Measurements from ENCODE around the gene CHI3L2. TPM values are rescaled to one million over a fixed set of nuclear protein-coding genes. Genes with fewer than 3 reads are reported as not detected.

CHI3L2 gene
- total and polyA plus RNA-seq, 9 of the 15 experiments (the other 6 are each of a cell fraction or from before 2014, with no cell fraction given): 0.07 to 0.27 (median 0.15) TPM; not detected in 6

- 22% methylated on average over 6 of the region's 6 CpGs for WGBS (ENCODE audit: insufficient coverage, low coverage, missing lambda C conversion rate)
- FAIRE-seq (no peak), DNase-seq (ENCODE audit: extremely low read depth in 1 of 4, low spot score in 3 of 4) (no peak), ATAC-seq (peak; percentile 34; the same call in 2 of the 3 replicates)
- intact Hi-C loops (cut with micrococcal nuclease) (loop anchor here (10.0 kb wide), 1 partner anchor 451 kb away; no protein-coding TSS in a partner anchor), in situ Hi-C loops (cut with MboI) (no loop called here)
- H3K27ac ChIP-seq (ENCODE audit: extremely low read depth, low read depth, low read length): no peak overlapping the region
- ChIA-PET POLR2A (no interaction called here), CTCF (ENCODE audit: low intra/inter-chr PET ratio) (no interaction called here)
- no peaks in the 10 kb centered on the region for H3K9me3 ChIP-seq (replicated peaks; ENCODE audit: control insufficient read depth, insufficient read depth, low read depth, low read length)
- H2AFZ ChIP-seq (ENCODE audit: low read depth, low read length): no peak overlapping the region
- H3K27me3 ChIP-seq (ENCODE audit: control insufficient read depth in 2 of 2, insufficient read depth in 2 of 2, low read length in 2 of 2): peaks cover 0 to 5% of the 10 kb centered on the region in 2 experiments; a peak in 1 of 5 replicates
- H4K20me1 ChIP-seq (replicated peaks; ENCODE audit: control insufficient read depth, insufficient read depth, low read length): no peaks in the 10 kb centered on the region
- no peaks in the 10 kb centered on the region for H3K79me2 ChIP-seq (ENCODE audit: control insufficient read depth, insufficient read depth, low read length)
- BruUV-seq (replicated peaks): no TSS peak
- H3K4me3 ChIP-seq: no peak overlapping the region
- H3K4me1 ChIP-seq (replicated peaks in 1 of 2; ENCODE audit: control insufficient read depth in 2 of 2, insufficient read depth in 2 of 2, low read length in 2 of 2): peaks cover 0 to 10% of the 10 kb centered on the region in 2 experiments; a peak in 2 of 5 replicates
- H3K9ac ChIP-seq (ENCODE audit: insufficient read depth in 1 of 2, low read depth in 2 of 2, low read length in 2 of 2): no peak overlapping the region
- H3K4me2 ChIP-seq (ENCODE audit: insufficient read depth, low read length): no peak overlapping the region
- H3K9me1 ChIP-seq (ENCODE audit: control insufficient read depth, insufficient read depth, low read length): no peaks in the 10 kb centered on the region
- H3K36me3 ChIP-seq (ENCODE audit: control insufficient read depth, insufficient read depth, low read length): no peaks in the 10 kb centered on the region
- TF ChIP-seq NR2C2 (CRISPR knock-in tag; IDR thresholded peaks at IDR 0.05) (no peak), NR2C2 (tag; IDR thresholded peaks at IDR 0.05) (peak; percentile 61; the same call in 1 of the 2 replicates), HSF4 (CRISPR knock-in tag; IDR thresholded peaks at IDR 0.05; ENCODE audit: borderline replicate concordance) (no peak), KDM2B (CRISPR knock-in tag; IDR thresholded peaks at IDR 0.05) (no peak), CEBPG (CRISPR knock-in tag; IDR thresholded peaks at IDR 0.05) (peak; percentile 28; the same call in 1 of the 2 replicates), CEBPG (tag; conservative IDR thresholded peaks at IDR 0.05 in 1 of 2, IDR thresholded peaks at IDR 0.05 in 1 of 2) (no peak; a peak in 2 of 4 replicates), POLR3A (IDR thresholded peaks at IDR 0.05; ENCODE audit: borderline replicate concordance, extremely low read depth, insufficient read depth, insufficient read length) (no peak), KAT8 (IDR thresholded peaks at IDR 0.05; ENCODE audit: low read depth) (no peak), NELFE (IDR thresholded peaks at IDR 0.05; ENCODE audit: insufficient read depth, insufficient read length) (no peak), NCOA4 (IDR thresholded peaks at IDR 0.05; ENCODE audit: partially characterized antibody) (no peak), E2F1 (CRISPR knock-in tag; IDR thresholded peaks at IDR 0.05) (no peak), CEBPB (tag; IDR thresholded peaks at IDR 0.05) (no peak), NFRKB (IDR thresholded peaks at IDR 0.05; ENCODE audit: low read depth) (no peak), HNRNPLL (IDR thresholded peaks at IDR 0.05; ENCODE audit: low read depth, low read length, poor library complexity, severe bottlenecking) (no peak), SAFB (IDR thresholded peaks at IDR 0.05; ENCODE audit: borderline replicate concordance, low read depth, low read length) (no peak), ZNF609 (CRISPR knock-in tag; IDR thresholded peaks at IDR 0.05; ENCODE audit: borderline replicate concordance) (no peak), NR2F6 (CRISPR knock-in tag; IDR thresholded peaks at IDR 0.05) (no peak), ZNF143 (CRISPR knock-in tag; IDR thresholded peaks at IDR 0.05) (no peak), NFIC (IDR thresholded peaks at IDR 0.05) (peak; percentile 74)
Measured at GRCh38 chr1:111213412-111213811, 14.1 kb upstream of the CHI3L2 start.
